Measurements from ENCODE around the gene SYNDIG1. TPM values are rescaled to one million over a fixed set of nuclear protein-coding genes. Genes with fewer than 3 reads are reported as not detected.

Gene SYNDIG1
- total RNA-seq, 1 experiment from 2014 or later: not detected

GRCh38 chr20:24425523-24426135 is 43.8 kb upstream of the SYNDIG1 start:
- Histone ChIP-seq H3K4me1 (no peaks in the 10 kb centered on the region), H3K27me3 (replicated peaks; ENCODE audit: control insufficient read depth, insufficient read depth, low read length) (no peaks in the 10 kb centered on the region), H3K36me3 (ENCODE audit: control insufficient read depth, insufficient read depth, low read length) (no peaks in the 10 kb centered on the region), H3K4me3 (ENCODE audit: low read depth, low read length) (no peak overlapping the region), H3K9me3 (no peaks in the 10 kb centered on the region)
- Mint-ChIP-seq H3K27me3 (ENCODE audit: insufficient read depth, unreplicated experiment) (peaks cover 8% of the 10 kb centered on the region), H3K9me3 (ENCODE audit: unreplicated experiment) (no peaks in the 10 kb centered on the region), H3K4me1 (ENCODE audit: low read depth, unreplicated experiment) (no peaks in the 10 kb centered on the region), H3K27ac (ENCODE audit: unreplicated experiment) (no peak overlapping the region), H3K36me3 (ENCODE audit: insufficient read depth, unreplicated experiment) (no peaks in the 10 kb centered on the region), H3K4me3 (ENCODE audit: unreplicated experiment) (no peak overlapping the region)
- no TSS peak for BruUV-seq (replicated peaks)
- no peak for TF ChIP-seq CTCF (IDR thresholded peaks at IDR 0.05; ENCODE audit: insufficient read depth in 1 of 2, low read depth in 1 of 2, low read length in 1 of 2, severe bottlenecking in 1 of 2, unreplicated experiment in 1 of 2)
- ChIA-PET POLR2A (no interaction called here), CTCF (no interaction called here)
- DNase-seq: no peak
- intact Hi-C loops (cut with micrococcal nuclease; ENCODE audit: unreplicated experiment): no loop called here

DNA sequence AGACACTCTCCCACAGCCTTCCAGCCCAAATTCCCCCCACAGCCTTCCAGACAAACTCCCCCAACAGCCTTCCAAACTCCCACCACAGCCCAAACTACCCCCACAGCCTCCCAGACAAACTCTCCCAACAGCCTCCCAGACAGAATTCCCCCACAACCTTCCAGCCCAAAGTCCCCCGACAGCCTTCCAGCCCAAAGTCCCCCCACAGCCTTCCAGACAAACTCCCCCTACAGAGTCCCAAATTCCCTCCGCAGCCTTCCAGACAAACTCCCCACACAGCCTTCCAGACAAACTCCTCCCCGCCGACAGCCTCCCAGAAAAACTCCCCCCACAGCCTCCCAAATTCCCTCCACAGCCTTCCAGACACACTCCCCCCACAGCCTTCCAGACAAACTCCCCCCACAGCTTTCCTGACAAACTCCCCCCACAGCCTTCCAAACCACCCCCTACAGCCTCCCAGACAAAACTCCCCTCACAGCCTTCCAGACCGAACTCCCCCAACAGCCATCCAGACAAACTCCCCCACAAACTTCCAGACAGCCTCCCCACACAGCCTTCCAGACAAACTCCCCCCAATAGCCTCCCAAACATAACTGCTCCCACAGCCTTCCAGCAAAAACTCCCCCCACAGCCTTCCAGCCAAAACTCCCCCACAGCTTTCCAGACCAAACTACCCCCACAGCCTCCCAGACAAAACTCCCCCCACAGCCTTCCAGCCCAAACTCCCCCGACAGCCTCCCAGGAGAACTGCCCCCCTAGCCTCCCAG is 38.0 kb upstream of the SYNDIG1 start:
- Histone ChIP-seq H3K27me3 (replicated peaks; ENCODE audit: control insufficient read depth, insufficient read depth, low read length) (no peaks in the 10 kb centered on the region), H3K9me3 (no peaks in the 10 kb centered on the region), H3K4me3 (ENCODE audit: low read depth, low read length) (no peak overlapping the region), H3K4me1 (peaks cover 3% of the 10 kb centered on the region; the same call in 1 of the 2 replicates), H3K36me3 (ENCODE audit: control insufficient read depth, insufficient read depth, low read length) (no peaks in the 10 kb centered on the region)
- ChIA-PET CTCF (interaction anchor here (0.7 kb wide), 1 partner anchor 273 kb away, joined by 3 read pairs; no protein-coding TSS in a partner anchor), POLR2A (no interaction called here)
- Mint-ChIP-seq H3K27me3 (ENCODE audit: insufficient read depth, unreplicated experiment) (peaks cover 12% of the 10 kb centered on the region), H3K9me3 (ENCODE audit: unreplicated experiment) (no peaks in the 10 kb centered on the region), H3K27ac (ENCODE audit: unreplicated experiment) (no peak overlapping the region), H3K4me3 (ENCODE audit: unreplicated experiment) (no peak overlapping the region), H3K4me1 (ENCODE audit: low read depth, unreplicated experiment) (no peaks in the 10 kb centered on the region), H3K36me3 (ENCODE audit: insufficient read depth, unreplicated experiment) (no peaks in the 10 kb centered on the region)
- intact Hi-C loops (cut with micrococcal nuclease; ENCODE audit: unreplicated experiment): no loop called here
- no peak for DNase-seq
- no TSS peak for BruUV-seq (replicated peaks)
- TF ChIP-seq CTCF (IDR thresholded peaks at IDR 0.05; ENCODE audit: insufficient read depth in 1 of 2, low read depth in 1 of 2, low read length in 1 of 2, severe bottlenecking in 1 of 2, unreplicated experiment in 1 of 2): no peak

DNA sequence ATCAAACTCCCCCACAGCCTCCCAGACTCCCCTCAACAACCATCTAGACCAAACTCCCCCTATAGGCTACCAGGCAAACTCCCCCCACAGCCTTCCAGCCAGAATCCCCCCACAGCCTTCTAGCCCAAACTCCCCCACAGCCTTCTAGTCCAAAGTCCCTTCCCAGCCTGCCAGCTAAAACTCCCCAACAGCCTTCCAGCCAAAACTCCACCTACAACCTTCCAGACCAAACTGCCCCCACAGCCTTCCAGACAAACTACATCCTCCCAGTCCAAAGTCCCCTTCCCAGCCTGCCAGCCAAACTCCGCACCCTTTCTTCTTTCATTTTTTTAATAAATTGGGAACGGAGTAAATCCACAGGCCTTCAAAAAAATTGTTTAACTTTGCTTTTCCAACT is 37.4 kb upstream of the SYNDIG1 start:
- H3K27me3 Mint-ChIP-seq (ENCODE audit: insufficient read depth, unreplicated experiment): peaks cover 12% of the 10 kb centered on the region
- no peak overlapping the region for H3K27ac Mint-ChIP-seq (ENCODE audit: unreplicated experiment)
- no TSS peak for BruUV-seq (replicated peaks)
- no peaks in the 10 kb centered on the region for H3K36me3 ChIP-seq (ENCODE audit: control insufficient read depth, insufficient read depth, low read length)
- no peaks in the 10 kb centered on the region for H3K27me3 ChIP-seq (replicated peaks; ENCODE audit: control insufficient read depth, insufficient read depth, low read length)
- H3K4me3 Mint-ChIP-seq (ENCODE audit: unreplicated experiment): no peak overlapping the region
- ChIA-PET CTCF (interaction anchor here (0.7 kb wide), 1 partner anchor 274 kb away, joined by 3 read pairs; no protein-coding TSS in a partner anchor), POLR2A (no interaction called here)
- DNase-seq: no peak
- no peaks in the 10 kb centered on the region for H3K9me3 ChIP-seq
- H3K4me1 ChIP-seq: peaks cover 3% of the 10 kb centered on the region; the same call in 1 of the 2 replicates
- intact Hi-C loops (cut with micrococcal nuclease; ENCODE audit: unreplicated experiment): no loop called here
- no peak for TF ChIP-seq CTCF (IDR thresholded peaks at IDR 0.05; ENCODE audit: insufficient read depth in 1 of 2, low read depth in 1 of 2, low read length in 1 of 2, severe bottlenecking in 1 of 2, unreplicated experiment in 1 of 2)
- H3K36me3 Mint-ChIP-seq (ENCODE audit: insufficient read depth, unreplicated experiment): no peaks in the 10 kb centered on the region
- H3K9me3 Mint-ChIP-seq (ENCODE audit: unreplicated experiment): no peaks in the 10 kb centered on the region
- no peaks in the 10 kb centered on the region for H3K4me1 Mint-ChIP-seq (ENCODE audit: low read depth, unreplicated experiment)
- H3K4me3 ChIP-seq (ENCODE audit: low read depth, low read length): no peak overlapping the region
